AG09309 (cell line): ENCODE measurements around the gene ANKRD13D.

Source experiments
- DNase-seq: peaks from one replicate; pipeline ENCODE4 v3.0.0-alpha.2; 2010; ENCODE audit warnings: low read depth
- H3K4me3 ChIP-seq: 2 replicates; pipeline ENCODE4 v1.5.1; 2011; ENCODE audit warnings: mild to moderate bottlenecking, low read depth, low read length, moderate library complexity; ENCODE audit not compliant: control insufficient read depth
- TF ChIP-seq, protein P1 (sequence below): IDR thresholded peaks from 2 replicates; pipeline ENCODE4 v1.5.1; 2011; ENCODE audit warnings: mild to moderate bottlenecking, low read depth, low read length, inconsistent platforms; ENCODE audit not compliant: insufficient read depth, control insufficient read depth; ENCODE audit errors: missing control alignments

The ANKRD13D gene

DNA sequence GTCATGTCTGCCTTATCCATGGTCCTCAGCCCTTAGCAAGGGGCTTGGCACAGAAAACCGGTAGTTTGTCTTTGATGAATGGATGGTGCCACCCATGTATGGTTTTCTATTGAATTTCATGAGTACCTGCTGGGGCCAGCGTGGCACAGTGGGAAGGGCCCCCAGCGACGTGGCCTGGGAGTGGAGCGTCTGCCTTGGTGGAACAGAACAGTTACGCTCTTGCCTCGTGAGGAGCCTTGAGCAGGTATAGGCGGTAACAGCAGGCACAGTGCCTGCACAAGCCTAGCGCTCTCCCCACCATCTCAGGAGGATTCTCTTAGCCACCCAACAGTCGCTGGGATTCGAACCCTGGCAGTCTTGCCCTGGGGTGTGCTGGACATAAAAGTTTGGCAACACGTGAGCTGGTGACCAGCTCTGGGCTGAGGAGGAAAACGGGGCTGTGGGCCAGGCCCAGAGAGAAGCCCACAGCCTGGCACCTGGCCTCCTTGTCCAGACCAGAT, 11.2 kb downstream of the ANKRD13D start:
- no peak for DNase-seq
- TF ChIP-seq, protein P1, sequence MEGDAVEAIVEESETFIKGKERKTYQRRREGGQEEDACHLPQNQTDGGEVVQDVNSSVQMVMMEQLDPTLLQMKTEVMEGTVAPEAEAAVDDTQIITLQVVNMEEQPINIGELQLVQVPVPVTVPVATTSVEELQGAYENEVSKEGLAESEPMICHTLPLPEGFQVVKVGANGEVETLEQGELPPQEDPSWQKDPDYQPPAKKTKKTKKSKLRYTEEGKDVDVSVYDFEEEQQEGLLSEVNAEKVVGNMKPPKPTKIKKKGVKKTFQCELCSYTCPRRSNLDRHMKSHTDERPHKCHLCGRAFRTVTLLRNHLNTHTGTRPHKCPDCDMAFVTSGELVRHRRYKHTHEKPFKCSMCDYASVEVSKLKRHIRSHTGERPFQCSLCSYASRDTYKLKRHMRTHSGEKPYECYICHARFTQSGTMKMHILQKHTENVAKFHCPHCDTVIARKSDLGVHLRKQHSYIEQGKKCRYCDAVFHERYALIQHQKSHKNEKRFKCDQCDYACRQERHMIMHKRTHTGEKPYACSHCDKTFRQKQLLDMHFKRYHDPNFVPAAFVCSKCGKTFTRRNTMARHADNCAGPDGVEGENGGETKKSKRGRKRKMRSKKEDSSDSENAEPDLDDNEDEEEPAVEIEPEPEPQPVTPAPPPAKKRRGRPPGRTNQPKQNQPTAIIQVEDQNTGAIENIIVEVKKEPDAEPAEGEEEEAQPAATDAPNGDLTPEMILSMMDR = no peak
- no peak overlapping the region for H3K4me3 ChIP-seq

GRCh38 chr11:67300756-67301312, 11.7 kb downstream of the ANKRD13D start:
- TF ChIP-seq, protein P1 = no peak
- H3K4me3 ChIP-seq = no peak overlapping the region
- DNase-seq = no peak

DNA sequence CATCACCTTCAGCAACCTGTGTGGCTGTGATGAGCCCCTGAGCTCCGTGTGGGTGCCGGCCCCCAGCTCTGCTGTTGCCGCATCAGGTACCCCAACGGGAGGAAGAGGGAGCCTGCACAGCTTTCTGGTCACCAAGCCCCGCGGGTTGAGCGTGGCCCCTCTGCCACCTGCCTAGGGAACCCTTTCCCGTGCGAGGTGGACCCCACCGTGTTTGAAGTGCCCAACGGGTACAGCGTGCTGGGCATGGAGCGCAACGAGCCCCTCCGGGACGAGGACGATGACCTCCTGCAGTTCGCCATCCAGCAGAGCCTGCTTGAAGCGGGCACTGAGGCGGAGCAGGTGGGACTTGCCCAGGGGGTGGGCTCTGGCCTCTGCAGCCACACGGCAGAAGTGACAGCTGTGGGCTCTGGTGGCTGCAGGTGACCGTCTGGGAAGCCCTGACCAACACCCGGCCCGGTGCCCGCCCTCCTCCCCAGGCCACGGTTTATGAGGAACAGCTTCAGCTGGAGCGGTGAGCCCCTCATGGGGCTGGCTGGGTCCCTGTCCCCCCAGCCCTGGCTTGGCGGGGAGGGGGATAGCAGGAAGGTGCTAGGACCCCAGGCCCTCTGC, 12.3 kb downstream of the ANKRD13D start:
- no peak for DNase-seq
- H3K4me3 ChIP-seq = no peak overlapping the region
- TF ChIP-seq, protein P1 = no peak

DNA sequence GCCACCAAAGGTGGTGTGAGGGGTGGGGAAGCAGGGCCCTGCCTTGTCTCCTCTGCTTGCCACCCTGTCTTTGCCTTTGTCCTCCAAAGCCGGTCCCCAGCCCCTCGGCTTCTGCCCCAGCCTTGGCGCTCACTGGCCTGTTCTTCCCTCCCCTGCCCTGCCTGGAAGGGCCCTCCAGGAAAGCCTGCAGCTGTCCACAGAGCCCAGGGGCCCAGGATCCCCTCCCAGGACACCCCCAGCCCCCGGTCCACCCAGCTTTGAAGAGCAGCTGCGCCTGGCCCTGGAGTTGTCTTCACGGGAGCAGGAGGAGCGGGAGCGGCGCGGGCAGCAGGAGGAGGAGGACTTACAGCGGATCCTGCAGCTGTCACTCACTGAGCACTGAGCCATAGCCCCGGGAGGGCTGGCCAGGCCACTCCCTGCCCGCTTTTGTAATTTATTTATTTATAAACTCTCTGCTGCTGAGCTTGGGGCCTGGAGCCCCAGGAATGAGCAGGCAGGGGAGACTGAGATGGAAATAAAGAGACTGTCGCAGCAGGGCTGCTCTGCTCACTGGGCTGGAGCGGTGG, 12.9 kb downstream of the ANKRD13D start:
- TF ChIP-seq, protein P1 = no peak
- no peak overlapping the region for H3K4me3 ChIP-seq

GRCh38 chr11:67302571-67303131, 13.5 kb downstream of the ANKRD13D start:
- no peak for DNase-seq
- TF ChIP-seq, protein P1 = no peak
- peak overlapping the region; percentile 72 for H3K4me3 ChIP-seq

More for the DNA sequence above, 12.9 kb downstream of the ANKRD13D start:
- no peak for DNase-seq

- no peak for DNase-seq
- H3K4me3 ChIP-seq = peak within 1 kb of the TSS; percentile 72
- TF ChIP-seq, protein P1 = no peak
These were observed 14.2 kb downstream of the ANKRD13D start, which contains the start of gene SSH3 for GRCh38 chr11:67303132-67303834. Gene SSH3, plus strand, starts transcription at chr11:67303530. Its CDS starts 96 bp downstream, at chr11:67303626.
